ENCODE results near the gene AK1. TPM values are rescaled to one million over a fixed set of nuclear protein-coding genes. Genes with fewer than 3 reads are reported as not detected.
A peak's percentile ranks its signal among the peaks of the same experiment; 100 is the strongest.

Gene AK1
- total and polyA plus RNA-seq, 2 donors (not counting 3 experiments of a cell fraction or from before 2014, with no cell fraction given) = 115 to 148 TPM

DNA sequence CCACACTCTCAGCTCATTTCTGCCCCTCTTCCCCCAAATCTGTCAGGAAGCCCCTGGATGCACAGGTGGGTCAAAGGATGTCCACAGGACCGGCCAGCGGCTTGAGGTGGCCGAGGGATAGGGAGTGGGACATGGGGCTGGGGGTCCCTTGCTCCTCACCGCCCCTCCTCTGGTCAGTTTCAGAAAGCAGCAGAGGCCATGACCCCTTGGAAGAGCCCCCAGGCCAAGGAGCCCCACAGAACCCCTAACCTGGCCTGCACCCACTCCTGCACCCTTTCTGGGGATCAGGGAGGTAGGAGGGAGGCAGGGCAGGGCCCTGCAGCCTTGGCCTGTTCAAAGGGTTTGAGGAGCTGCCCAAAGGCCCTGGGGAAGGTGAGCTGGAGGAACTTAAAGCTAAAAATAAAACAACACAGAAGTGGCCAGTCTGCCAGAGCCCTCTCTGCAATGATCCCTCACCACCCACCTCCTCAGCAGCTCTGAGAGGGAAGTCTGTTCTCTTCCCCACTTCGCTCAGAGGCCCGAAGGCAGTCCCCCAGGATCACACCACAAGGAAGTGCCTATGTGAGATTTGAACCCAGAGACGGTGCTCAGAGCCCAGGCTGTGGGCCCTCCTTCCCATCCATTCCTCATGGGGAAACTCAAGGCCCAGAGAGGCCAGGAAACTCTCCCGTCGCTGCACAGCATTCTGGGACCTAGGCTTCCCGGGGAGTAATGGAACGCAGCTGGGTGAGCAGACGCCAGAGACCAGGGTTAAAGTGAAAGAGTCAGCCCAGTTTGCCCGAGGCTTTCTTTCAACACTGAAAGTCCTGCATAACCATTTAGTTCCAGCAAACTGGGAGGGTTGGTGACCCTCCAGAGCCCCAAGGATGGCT lies 23.9 kb downstream of the AK1 start:
- H4K20me1 ChIP-seq (replicated peaks; ENCODE audit: control insufficient read depth, extremely low read depth, insufficient read depth, low read length) = no peaks in the 10 kb centered on the region
- dilution Hi-C loops (cut with MboI; ENCODE audit: extremely low pct_ligation_motif_present, low sequenced_read_pairs) (no loop called here), intact Hi-C loops (cut with micrococcal nuclease) (loop anchor here (1.0 to 2.0 kb wide), 3 partner anchors 8 to 51 kb away; partner anchors contain the start of gene FPGS)
- CTCF ChIA-PET = interaction anchor here (1.0 to 6.3 kb wide), 16 partner anchors 8 to 285 kb away, joined by 3 to 101 read pairs (median 4); partner anchors contain the start of gene CDK9
- no TSS peak for BruUV-seq (replicated peaks)
- no peak for TF ChIP-seq CTCF (IDR thresholded peaks at IDR 0.05; ENCODE audit: extremely low read depth in 1 of 2, insufficient read depth in 1 of 2, low read depth in 1 of 2, low read length in 2 of 2)
- TF ChIP-seq GATA2 (IDR thresholded peaks at IDR 0.05; ENCODE audit: insufficient read depth, insufficient read length, low read depth, low read length) = no peak
- TF ChIP-seq JUN (IDR thresholded peaks at IDR 0.05; ENCODE audit: borderline replicate concordance, insufficient read depth, insufficient read length, low read depth) = no peak
- no peak for TF ChIP-seq POLR2AphosphoS5 (IDR thresholded peaks at IDR 0.05; ENCODE audit: insufficient read depth, low read depth, low read length)
- peak overlapping the region; percentile 91 for H3K4me2 ChIP-seq (ENCODE audit: insufficient read depth, low read length)
- POLR2A ChIA-PET = interaction anchor here (0.6 to 4.1 kb wide), 5 partner anchors 9 to 185 kb away, joined by 3 to 14 read pairs (median 7); no protein-coding TSS in a partner anchor
- H3K9ac ChIP-seq (replicated peaks; ENCODE audit: extremely low read depth, insufficient read depth, low read length) = peak overlapping the region; percentile 94
- no peaks in the 10 kb centered on the region for H3K27me3 ChIP-seq (ENCODE audit: control insufficient read depth in 2 of 2, insufficient read depth in 2 of 2, low read length in 2 of 2)
- H3K36me3 ChIP-seq (ENCODE audit: control insufficient read depth in 2 of 2, extremely low read depth in 1 of 2, insufficient read depth in 2 of 2, low read length in 2 of 2) = peaks cover 12 to 25% of the 10 kb centered on the region in 2 experiments
- H3K4me1 ChIP-seq (ENCODE audit: control insufficient read depth, extremely low read depth, insufficient read depth, low read length) = peaks cover 39% of the 10 kb centered on the region
- H2AFZ ChIP-seq (ENCODE audit: low read depth, low read length) = no peak overlapping the region
- FAIRE-seq (peak; percentile 74), DNase-seq (ENCODE audit: low read depth, low spot score) (peak; percentile 20)
- H3K9me1 ChIP-seq (replicated peaks; ENCODE audit: control insufficient read depth, extremely low read depth, insufficient read depth, low read length) = no peaks in the 10 kb centered on the region
- peaks cover 64% of the 10 kb centered on the region for H3K79me2 ChIP-seq (ENCODE audit: control insufficient read depth, insufficient read depth, low read length)
- H3K4me3 ChIP-seq (replicated peaks in 1 of 3; ENCODE audit: insufficient read depth in 1 of 3, low read depth in 1 of 3, low read length in 3 of 3) = peak overlapping the region; percentile 81 to 99 (median 97)
- peak overlapping the region; percentile 82 for H3K27ac ChIP-seq (ENCODE audit: insufficient read depth, low read depth, low read length)
- no peaks in the 10 kb centered on the region for H3K9me3 ChIP-seq (replicated peaks; ENCODE audit: control insufficient read depth, insufficient read depth, low read length)

Data from endothelial cell of umbilical vein (primary cell).